A204.1 (cell line): ENCODE data around the gene MAFG.

Experiments used
- FAIRE-seq: peaks from 2 replicates; lab custom pipeline; 2012; peaks lifted over from hg19 to GRCh38; lab: Jason Lieb, UNC

The MAFG gene

DNA sequence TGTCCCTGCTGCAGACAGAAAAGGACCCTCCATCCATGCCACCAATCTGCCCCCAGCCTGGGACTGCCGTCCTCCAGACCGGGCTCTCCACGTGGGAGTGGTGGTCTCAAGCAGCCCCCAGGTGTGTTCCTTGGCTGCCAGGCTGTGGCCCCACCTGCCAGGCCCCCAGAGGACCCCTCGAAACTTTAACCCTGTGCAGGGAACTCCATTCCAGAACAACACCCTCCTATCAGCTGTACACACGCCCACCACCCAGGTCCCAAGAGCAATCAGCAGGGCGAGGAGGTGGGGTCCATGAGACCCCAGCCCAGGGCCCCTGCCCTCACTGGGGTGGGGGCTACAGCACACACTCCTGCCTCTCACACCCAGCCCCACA, 8.2 kb upstream of the MAFG start:
- no peak for FAIRE-seq

DNA sequence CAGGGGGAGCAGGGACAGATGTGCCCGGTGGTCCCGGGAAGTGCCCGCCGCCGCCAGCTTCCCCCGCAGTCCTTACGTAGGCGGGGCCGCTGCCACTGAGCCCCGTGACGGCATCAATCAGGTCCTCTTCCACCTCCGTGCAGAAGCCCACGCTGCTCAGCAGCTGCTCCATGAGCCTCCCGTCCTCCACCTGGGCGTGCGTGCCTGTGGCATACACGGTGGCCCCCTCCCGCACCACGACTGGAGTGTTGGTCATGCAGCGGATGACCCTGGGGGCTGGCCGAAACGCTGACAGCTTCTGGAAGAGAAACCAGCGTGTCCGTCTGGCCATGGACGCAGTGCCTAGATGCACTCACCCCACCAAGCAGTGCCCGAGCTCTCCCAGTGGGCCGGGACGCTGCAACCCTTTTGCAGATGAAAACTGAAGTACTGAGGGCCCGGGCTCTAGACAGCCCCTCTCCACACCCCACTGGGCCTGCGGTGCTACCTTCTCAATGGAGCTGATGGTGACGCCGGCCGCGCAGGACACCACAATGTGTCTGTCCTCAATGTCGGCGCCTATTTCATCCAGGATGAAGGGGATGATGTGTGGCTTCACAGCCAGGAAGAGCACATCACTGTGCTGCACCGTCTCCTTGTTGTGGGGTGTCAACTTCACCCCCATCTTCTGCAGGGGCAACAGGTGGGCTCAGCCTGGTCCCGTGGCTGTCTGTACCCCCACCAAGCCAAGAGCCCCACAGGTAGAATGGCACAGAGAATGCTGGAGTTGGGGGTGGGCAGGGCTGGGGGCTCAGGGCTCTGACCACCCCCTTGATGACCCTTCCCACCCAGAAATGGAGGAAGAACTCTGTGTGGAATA, 7.5 kb upstream of the MAFG start:
- no peak for FAIRE-seq

GRCh38 chr17:81934098-81934757, 6.7 kb upstream of the MAFG start:
- no peak for FAIRE-seq

- FAIRE-seq, result no peak
Measured at GRCh38 chr17:81933178-81933699, 5.7 kb upstream of the MAFG start.

DNA sequence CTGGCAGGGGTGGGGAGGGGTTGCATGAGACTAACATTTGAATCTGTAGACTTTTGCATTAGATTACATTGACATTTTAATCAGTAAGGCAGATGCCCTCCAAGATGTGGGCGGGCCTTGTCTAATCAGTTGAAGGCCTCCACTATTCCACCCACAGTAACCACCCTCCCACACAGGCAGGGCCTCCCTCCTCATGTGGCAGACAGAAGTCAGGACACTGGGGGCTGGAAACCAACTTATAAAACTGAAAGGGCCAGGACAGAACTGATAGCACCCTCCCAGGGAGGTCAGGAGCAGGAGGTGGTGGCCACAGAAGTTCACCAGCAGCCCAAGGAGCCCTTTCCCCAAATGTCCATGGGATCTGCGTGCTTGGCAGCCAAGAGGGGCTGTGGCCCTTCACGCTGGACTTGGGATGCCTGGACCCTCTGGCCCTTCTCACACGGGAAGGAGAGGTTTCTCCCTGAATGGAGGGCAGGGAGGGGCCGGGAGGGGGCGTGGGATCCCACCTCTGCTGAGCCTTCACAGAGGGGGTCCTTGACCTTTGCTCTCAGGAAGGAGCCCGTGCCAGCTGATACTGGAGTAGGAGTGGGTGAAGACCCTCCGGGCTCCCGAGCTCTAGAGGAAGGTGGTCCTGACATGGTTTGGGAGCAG, 4.9 kb upstream of the MAFG start:
- FAIRE-seq, result no peak

DNA sequence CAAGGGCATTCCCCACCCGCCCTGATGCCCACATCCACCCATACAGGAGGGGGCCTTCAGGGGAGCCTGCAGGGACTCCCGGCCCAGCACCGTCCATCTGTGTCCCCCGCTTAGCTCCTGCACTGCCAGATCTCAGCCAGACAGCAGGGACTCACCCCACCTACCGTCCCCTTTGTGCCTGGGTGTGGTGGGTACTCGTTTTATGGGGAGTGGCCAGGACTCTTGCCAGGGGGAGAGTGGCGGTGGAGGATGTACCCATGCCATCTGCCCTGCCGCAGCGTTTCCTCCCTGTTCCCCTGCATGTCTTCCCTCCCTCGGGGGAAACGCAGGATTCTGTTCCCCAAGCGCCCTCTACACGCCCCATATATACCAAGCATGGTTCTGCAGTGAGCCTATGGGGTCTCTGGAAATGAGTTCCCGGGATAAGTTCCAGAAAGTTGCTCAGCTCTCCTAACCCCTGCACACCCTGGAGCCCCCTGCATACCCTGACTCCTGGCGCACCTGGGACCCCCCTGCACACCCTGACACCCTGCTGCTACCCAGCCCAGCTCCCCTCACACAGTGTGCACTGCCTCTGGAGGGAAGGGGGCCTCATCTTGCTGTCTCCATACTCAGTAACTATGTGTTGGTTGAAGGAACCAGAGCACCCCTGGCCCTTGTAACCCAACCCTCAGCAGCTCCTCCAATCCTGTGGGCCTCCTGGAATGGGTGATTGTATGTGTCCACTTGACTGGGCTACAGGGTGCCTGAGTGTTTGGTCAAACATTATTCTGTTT, 4.2 kb upstream of the MAFG start:
- FAIRE-seq, result no peak

- FAIRE-seq, result no peak
Measured at GRCh38 chr17:81931189-81931556, 3.6 kb upstream of the MAFG start.

DNA sequence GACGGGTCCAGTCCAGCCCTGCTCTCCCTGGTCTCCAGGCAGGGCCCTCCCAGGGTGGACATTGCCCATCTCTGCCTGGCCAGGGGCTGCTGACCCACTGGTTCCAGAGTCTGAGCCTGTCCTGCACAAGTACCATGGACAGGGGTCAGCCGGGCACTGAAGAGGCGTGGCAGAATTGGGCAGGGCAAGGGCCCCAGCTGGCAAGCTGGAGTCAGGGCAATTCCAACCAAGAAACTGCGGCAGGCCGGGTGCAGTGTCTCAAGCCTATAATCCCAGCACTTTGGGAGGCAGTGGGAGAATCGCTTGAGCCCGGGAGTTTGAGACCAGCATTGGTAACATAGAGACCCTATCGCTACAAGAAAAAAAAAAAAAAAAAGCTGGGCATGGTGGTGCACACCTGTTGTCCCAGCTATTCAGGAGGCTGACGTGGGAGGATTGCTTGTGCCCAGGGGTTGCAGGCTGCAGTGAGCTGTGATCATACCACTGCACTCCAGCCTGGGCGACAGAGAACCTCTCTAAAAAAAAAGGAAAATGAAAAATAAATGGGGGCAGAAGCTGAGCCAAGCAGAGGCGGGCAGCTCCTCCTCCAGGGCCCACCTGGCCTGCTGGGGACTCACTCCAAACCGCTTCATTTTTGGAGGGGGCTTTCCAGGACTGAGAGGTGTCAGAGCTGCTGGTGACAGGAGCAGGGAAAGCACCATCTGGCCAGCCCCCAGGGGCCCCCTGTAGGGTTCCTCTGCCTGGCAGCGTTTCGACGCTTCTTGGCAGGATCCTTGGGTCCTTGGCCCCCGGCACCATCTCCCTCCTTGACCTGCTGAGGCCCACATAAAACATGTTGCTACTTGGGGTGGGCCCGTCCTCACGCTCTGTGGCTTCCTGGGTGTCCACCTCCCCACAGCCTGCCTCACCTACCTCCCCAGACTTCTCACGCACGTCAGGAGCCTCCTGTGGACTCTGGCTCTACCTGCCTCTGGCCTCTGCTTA, 2.9 kb upstream of the MAFG start:
- no peak for FAIRE-seq

- FAIRE-seq, result no peak
Measured at GRCh38 chr17:81929253-81930141, 2.0 kb upstream of the MAFG start.

DNA sequence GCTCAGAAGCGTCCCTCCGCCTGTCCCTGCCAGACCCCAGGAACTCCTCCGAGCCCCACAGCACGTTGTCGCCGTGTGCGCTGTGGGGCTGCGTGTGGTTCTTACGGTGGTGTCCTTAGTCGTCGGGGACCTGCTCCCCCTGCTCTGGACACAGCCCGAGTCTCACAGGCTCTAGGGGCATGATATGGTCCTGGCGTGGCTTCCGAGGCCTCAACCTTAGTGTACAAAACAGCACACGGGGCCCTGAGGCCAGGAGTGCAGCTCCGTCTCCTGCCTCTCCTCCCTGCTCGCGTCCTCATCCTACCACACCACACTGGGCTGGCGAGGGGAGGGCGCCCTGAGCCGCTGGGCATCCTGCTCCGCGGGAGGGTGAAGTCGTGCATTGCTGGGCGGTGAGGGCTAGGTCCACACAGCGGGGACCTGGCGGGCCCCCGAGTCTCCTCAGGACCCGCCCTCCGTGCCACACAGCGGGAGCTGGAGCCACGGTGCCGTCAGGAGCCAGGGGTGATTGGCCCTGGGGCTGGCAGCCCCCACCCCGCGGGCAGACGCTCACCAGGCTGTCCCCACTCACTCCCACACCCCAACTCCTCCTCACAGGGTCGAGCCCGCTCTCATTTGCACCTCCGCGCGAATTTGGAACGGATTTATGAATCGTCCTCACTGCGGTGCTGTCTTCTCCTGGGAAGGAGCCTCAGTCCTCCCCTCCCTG, 1.2 kb upstream of the MAFG start:
- FAIRE-seq, result no peak

GRCh38 chr17:81927152-81927652, 333 bp downstream of the MAFG start:
- no peak for FAIRE-seq

GRCh38 chr17:81926451-81927151, 934 bp downstream of the MAFG start:
- peak; percentile 19 for FAIRE-seq

GRCh38 chr17:81925860-81926450, 1.6 kb downstream of the MAFG start:
- FAIRE-seq, result no peak

- FAIRE-seq, result no peak
Measured at GRCh38 chr17:81924557-81925532, 2.7 kb downstream of the MAFG start.

- FAIRE-seq, result no peak
Measured at GRCh38 chr17:81923302-81924260, 4.0 kb downstream of the MAFG start.
